ENCODE results near the gene TRABD2B. TPM values are rescaled to one million over a fixed set of nuclear protein-coding genes. Genes with fewer than 3 reads are reported as not detected.

Gene TRABD2B
- total RNA-seq, 1 donor from 2014 or later = 1.8 TPM

GRCh38 chr1:47843781-47844557 is 153.2 kb downstream of the TRABD2B start:
- no peak for TF ChIP-seq CTCF (IDR thresholded peaks at IDR 0.05)
- no peak overlapping the region for H3K27ac ChIP-seq
- H3K27me3 ChIP-seq (ENCODE audit: low read depth) = no peaks in the 10 kb centered on the region
- H3K9me3 ChIP-seq = no peaks in the 10 kb centered on the region
- DNase-seq (no peak), ATAC-seq (no peak)
- no peak overlapping the region for H3K4me3 ChIP-seq
- intact Hi-C loops (cut with DNase I) = no loop called here
- H3K4me1 ChIP-seq = no peaks in the 10 kb centered on the region
- H3K36me3 ChIP-seq = no peaks in the 10 kb centered on the region

- no peak overlapping the region for H3K27ac ChIP-seq
- no peak for DNase-seq
- no peaks in the 10 kb centered on the region for H3K36me3 ChIP-seq
- no peak overlapping the region for H3K4me3 ChIP-seq
- no peak for TF ChIP-seq CTCF (IDR thresholded peaks at IDR 0.05)
- H3K27me3 ChIP-seq (ENCODE audit: low read depth) = no peaks in the 10 kb centered on the region
- H3K9me3 ChIP-seq = no peaks in the 10 kb centered on the region
- H3K4me1 ChIP-seq = no peaks in the 10 kb centered on the region
- ATAC-seq = no peak
- intact Hi-C loops (cut with DNase I) = no loop called here
These were observed 154.1 kb downstream of the TRABD2B start for GRCh38 chr1:47843059-47843458.

- no peak for TF ChIP-seq CTCF (IDR thresholded peaks at IDR 0.05)
- no peaks in the 10 kb centered on the region for H3K27me3 ChIP-seq (ENCODE audit: low read depth)
- H3K36me3 ChIP-seq = no peaks in the 10 kb centered on the region
- intact Hi-C loops (cut with DNase I) = no loop called here
- no peaks in the 10 kb centered on the region for H3K9me3 ChIP-seq
- no peak for DNase-seq
- no peak for ATAC-seq
- no peaks in the 10 kb centered on the region for H3K4me1 ChIP-seq
- no peak overlapping the region for H3K27ac ChIP-seq
- H3K4me3 ChIP-seq = no peak overlapping the region
These were observed 154.8 kb downstream of the TRABD2B start for GRCh38 chr1:47842228-47842919.

GRCh38 chr1:47841356-47841755 is 155.8 kb downstream of the TRABD2B start:
- DNase-seq (no peak), ATAC-seq (no peak)
- intact Hi-C loops (cut with DNase I) = no loop called here

More at GRCh38 chr1:47841356-47841755, 155.8 kb downstream of the TRABD2B start:
- H3K4me1 ChIP-seq = no peaks in the 10 kb centered on the region
- no peaks in the 10 kb centered on the region for H3K27me3 ChIP-seq (ENCODE audit: low read depth)
- no peaks in the 10 kb centered on the region for H3K36me3 ChIP-seq
- peaks cover 1% of the 10 kb centered on the region for H3K9me3 ChIP-seq
- no peak overlapping the region for H3K27ac ChIP-seq
- no peak for TF ChIP-seq CTCF (IDR thresholded peaks at IDR 0.05)
- no peak overlapping the region for H3K4me3 ChIP-seq

Data from lower lobe of right lung (tissue), 2 donors.